Kidney epithelial cell (primary cell): ENCODE data around the gene RASGRF1. TPM values are rescaled to one million over a fixed set of nuclear protein-coding genes. Genes with fewer than 3 reads are reported as not detected.

Source experiments
- DNase-seq: peaks from one replicate; pipeline ENCODE4 v3.0.0-alpha.2; 2010; ENCODE audit warnings: low read depth
- H3K27me3 ChIP-seq: 2 replicates; pipeline ENCODE4 v1.6.0; 2011; ENCODE audit warnings: low read length; ENCODE audit not compliant: control insufficient read depth, insufficient read depth
- H3K36me3 ChIP-seq: 2 replicates; pipeline ENCODE4 v1.5.1; 2011; ENCODE audit warnings: low read length; ENCODE audit not compliant: control insufficient read depth, insufficient read depth
- H3K4me3 ChIP-seq: 2 replicates; pipeline ENCODE4 v1.5.1; 2011; ENCODE audit warnings: low read depth, mild to moderate bottlenecking, control low read depth, low read length
- total RNA-seq: library from RNA; depleted of rRNA; stranded (reverse); fragments of >200 nt; gene quantifications from 2 replicates; pipeline ENCODE4 v1.2.3, GENCODE V29; 2015
- TF ChIP-seq, protein P1 (sequence below): IDR thresholded peaks from 2 replicates; pipeline ENCODE4 v1.5.1; 2011; ENCODE audit warnings: mild to moderate bottlenecking, moderate library complexity, low read length, control low read depth, inconsistent platforms; ENCODE audit not compliant: insufficient read depth, poor library complexity, severe bottlenecking

Gene RASGRF1
- total RNA-seq, 1 donor from 2014 or later: 1.4 TPM

DNA sequence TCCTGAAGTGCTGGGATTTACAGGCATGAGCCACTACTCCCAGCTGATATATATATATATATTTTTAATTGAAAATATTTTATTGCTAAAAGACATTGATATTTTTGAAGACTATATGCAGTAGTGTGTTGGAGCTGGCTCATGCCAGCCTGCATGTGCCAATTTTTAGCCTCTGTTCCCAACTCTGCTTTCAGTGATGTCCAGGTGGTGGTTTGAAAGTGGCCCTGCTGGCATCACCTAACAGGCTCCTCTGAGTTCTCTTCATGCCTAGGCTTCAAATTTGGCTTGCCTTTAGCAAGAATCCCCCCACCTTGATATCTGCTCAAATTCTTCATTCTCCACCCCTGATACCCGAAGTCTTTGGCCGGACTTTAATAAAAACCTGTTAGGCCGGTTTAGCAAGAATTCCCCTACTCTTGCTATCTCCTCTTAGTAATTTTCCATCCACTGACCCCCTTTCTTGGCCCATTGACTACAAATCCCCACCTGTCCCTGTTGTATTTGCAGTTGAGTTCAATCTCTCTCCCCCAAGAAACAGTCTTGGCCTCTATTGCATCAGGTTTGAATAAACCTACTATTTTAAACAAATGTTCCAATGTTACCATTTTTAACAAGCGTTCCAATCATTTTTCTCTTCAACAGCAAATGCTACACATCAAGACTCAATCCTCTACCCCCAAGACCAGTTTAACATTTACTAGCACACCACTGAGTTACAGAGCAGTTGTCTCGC, 121.9 kb downstream of the RASGRF1 start:
- no peak for DNase-seq
- H3K36me3 ChIP-seq: no peaks in the 10 kb centered on the region
- no peaks in the 10 kb centered on the region for H3K27me3 ChIP-seq
- no peak overlapping the region for H3K4me3 ChIP-seq
- TF ChIP-seq, protein P1, sequence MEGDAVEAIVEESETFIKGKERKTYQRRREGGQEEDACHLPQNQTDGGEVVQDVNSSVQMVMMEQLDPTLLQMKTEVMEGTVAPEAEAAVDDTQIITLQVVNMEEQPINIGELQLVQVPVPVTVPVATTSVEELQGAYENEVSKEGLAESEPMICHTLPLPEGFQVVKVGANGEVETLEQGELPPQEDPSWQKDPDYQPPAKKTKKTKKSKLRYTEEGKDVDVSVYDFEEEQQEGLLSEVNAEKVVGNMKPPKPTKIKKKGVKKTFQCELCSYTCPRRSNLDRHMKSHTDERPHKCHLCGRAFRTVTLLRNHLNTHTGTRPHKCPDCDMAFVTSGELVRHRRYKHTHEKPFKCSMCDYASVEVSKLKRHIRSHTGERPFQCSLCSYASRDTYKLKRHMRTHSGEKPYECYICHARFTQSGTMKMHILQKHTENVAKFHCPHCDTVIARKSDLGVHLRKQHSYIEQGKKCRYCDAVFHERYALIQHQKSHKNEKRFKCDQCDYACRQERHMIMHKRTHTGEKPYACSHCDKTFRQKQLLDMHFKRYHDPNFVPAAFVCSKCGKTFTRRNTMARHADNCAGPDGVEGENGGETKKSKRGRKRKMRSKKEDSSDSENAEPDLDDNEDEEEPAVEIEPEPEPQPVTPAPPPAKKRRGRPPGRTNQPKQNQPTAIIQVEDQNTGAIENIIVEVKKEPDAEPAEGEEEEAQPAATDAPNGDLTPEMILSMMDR: no peak

DNA sequence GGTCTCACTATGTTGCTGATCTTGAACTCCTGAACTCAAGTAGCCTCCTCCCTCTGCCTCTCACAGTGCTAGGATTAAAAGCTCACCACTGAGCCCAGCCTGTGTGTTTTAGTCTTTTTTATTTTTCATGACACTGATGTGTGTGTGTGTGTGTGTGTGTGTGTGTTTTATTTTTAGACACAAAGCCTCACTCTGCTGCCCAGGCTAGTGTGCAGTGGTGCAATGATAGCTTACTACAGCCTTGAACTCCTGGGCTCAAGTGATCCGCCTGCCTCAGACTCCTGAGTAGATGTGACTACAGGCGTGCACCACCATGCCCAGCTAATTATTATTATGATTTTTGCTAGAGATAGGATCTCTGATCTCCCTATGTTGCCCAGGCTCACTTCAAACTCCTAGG, 122.5 kb downstream of the RASGRF1 start:
- TF ChIP-seq, protein P1: no peak
- Histone ChIP-seq H3K4me3 (no peak overlapping the region), H3K27me3 (no peaks in the 10 kb centered on the region), H3K36me3 (no peaks in the 10 kb centered on the region)
- DNase-seq: no peak

DNA sequence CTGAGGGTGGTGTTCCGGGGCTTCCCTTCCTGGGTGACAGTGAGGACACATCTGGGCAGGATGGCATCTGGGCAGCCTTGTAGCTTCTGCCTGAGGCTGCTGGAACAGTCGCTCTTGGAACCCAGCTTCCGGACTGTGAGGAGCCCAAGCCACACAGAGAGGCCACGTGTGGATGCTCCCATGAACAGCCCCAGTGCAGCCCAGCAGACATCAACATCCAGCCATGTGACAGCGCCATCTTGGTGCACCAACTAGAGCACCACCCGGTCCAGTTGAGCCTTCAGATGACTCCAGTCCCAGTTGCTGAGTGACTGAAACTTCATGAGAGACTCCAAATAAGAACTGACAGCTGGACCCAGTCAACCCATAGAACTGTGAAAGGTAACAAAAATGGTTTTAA, 130.3 kb downstream of the RASGRF1 start:
- TF ChIP-seq, protein P1: no peak
- Histone ChIP-seq H3K4me3 (no peak overlapping the region), H3K36me3 (no peaks in the 10 kb centered on the region), H3K27me3 (no peaks in the 10 kb centered on the region)
- no peak for DNase-seq

DNA sequence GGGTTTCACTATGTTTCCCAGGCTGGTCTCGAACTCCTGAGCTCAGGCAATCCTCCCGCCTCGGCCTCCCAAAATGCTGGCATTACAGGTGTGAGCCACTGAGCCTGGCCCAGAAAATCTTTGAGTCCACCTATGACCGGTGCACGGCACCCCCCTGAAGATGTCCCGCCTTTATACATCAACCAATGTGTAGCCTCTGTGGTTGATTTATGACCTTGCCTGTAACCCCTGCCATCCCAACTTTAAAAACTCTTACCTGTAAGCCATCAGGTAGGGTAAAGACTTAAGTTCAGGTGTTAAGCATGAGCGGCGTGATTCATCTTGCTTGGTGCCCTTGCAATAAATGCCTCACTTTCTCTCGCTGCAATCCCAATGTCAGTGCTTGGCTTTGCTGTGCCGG, 131.2 kb downstream of the RASGRF1 start:
- DNase-seq: no peak
- Histone ChIP-seq H3K36me3 (no peaks in the 10 kb centered on the region), H3K27me3 (no peaks in the 10 kb centered on the region), H3K4me3 (no peak overlapping the region)
- TF ChIP-seq, protein P1: no peak

DNA sequence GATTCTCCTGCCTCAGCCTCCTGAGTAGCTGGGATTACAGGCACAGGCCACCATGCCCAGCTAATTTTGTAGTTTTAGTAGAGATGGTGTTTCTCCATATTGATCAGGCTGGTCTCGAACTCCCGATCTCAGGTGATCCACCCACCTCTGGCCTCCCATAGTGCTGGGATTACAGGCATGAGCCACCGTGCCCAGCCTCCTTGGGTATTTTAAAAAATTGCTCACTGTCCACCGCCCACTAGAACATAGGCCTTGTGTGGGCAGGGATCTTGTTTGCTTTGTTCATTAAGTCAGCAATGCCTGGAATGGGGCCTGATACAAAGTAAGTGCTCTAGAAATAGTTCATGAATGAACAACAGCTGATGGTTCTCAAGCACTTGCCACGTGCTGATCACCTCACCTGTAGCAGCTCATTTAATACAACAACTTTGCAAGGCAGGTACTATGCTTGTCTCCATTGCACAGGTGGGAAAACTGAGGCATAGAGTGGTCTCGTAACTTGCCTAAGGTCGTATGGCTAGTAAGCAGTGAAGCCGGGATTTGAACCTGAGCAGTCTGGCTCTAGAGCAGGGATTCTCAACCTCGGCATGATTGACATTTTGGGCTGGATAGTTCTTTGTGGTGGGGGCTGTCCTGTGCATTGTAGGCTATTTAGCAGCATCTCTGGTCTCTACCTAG, 133.0 kb downstream of the RASGRF1 start:
- TF ChIP-seq, protein P1: no peak
- Histone ChIP-seq H3K4me3 (no peak overlapping the region), H3K36me3 (no peaks in the 10 kb centered on the region), H3K27me3 (no peaks in the 10 kb centered on the region)
- DNase-seq: no peak
